ENCODE results near the gene LGI2. TPM values are rescaled to one million over a fixed set of nuclear protein-coding genes. Genes with fewer than 3 reads are reported as not detected.
A peak's percentile ranks its signal among the peaks of the same experiment; 100 is the strongest.

The LGI2 gene
- total RNA-seq, 2 experiments from 2014 or later = not detected

- ATAC-seq (no peak), DNase-seq (no peak)
- Mint-ChIP-seq H3K4me1 (no peaks in the 10 kb centered on the region), H3K36me3 (ENCODE audit: low read depth) (no peaks in the 10 kb centered on the region), H3K27ac (no peak overlapping the region), H3K4me3 (no peak overlapping the region), H3K27me3 (peaks cover 14% of the 10 kb centered on the region), H3K9me3 (ENCODE audit: low read depth) (no peaks in the 10 kb centered on the region)
- POLR2A ChIA-PET = no interaction called here
- CTCF ChIA-PET = no interaction called here
- intact Hi-C loops (cut with DNase I, micrococcal nuclease) = no loop called here
Measured at GRCh38 chr4:24973404-24973746, 57.4 kb downstream of the LGI2 start.

DNA sequence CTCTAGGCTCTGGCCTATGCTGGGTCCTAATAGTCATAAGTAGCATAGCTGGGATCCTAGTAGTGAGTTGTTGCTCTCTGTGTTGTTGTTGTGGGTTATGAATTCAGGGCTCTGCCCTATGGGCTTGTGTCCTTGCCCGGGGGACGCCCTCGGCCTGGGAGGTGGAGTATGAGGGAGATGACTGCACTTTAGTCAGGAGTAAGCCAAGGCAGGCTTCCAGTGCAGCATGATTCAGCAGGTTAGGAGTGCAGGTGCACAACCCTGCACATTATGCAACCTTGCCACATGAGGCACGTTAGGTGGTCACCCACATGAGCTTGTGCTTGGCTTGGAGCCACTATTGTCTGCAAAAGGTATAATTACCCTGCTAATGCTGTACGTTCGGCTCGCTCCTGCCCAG, 59.6 kb downstream of the LGI2 start:
- intact Hi-C loops (cut with DNase I, micrococcal nuclease) = no loop called here
- POLR2A ChIA-PET = no interaction called here

DNA sequence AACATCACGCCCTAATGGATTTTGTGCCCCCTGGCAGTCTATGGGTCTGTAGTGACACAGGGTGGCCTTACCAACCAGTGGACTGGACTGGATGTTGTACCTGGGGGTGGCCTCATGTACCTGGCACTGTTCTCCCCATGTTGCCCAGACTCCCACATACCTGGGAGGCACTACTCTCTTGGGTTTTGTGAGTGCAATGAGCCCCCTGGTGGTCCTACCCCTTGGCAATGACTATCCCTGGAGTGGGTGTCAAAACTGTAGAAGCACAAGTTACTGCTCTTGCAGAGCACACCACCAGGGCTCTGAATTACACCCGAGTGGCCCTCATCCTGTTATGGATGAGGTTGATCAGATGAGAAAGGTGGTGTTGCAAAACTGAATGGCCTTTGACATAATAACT, 60.1 kb downstream of the LGI2 start:
- CTCF ChIA-PET = no interaction called here
- Mint-ChIP-seq H3K27me3 (peaks cover 8% of the 10 kb centered on the region), H3K9me3 (ENCODE audit: low read depth) (peaks cover 4% of the 10 kb centered on the region), H3K27ac (no peak overlapping the region), H3K4me3 (no peak overlapping the region), H3K36me3 (ENCODE audit: low read depth) (no peaks in the 10 kb centered on the region), H3K4me1 (no peaks in the 10 kb centered on the region)
- DNase-seq = no peak
- intact Hi-C loops (cut with DNase I, micrococcal nuclease) = no loop called here
- ATAC-seq = no peak
- POLR2A ChIA-PET = no interaction called here

More for the DNA sequence above, 59.6 kb downstream of the LGI2 start:
- CTCF ChIA-PET = no interaction called here
- H3K9me3 Mint-ChIP-seq (ENCODE audit: low read depth) = no peaks in the 10 kb centered on the region
- no peaks in the 10 kb centered on the region for H3K36me3 Mint-ChIP-seq (ENCODE audit: low read depth)
- H3K27me3 Mint-ChIP-seq = peaks cover 9% of the 10 kb centered on the region
- no peak for DNase-seq
- ATAC-seq = no peak
- no peaks in the 10 kb centered on the region for H3K4me1 Mint-ChIP-seq
- no peak overlapping the region for H3K4me3 Mint-ChIP-seq
- no peak overlapping the region for H3K27ac Mint-ChIP-seq

- no peak overlapping the region for H3K4me3 Mint-ChIP-seq
- DNase-seq = no peak
- intact Hi-C loops (cut with DNase I, micrococcal nuclease) = no loop called here
- H3K4me1 Mint-ChIP-seq = no peaks in the 10 kb centered on the region
- H3K27me3 Mint-ChIP-seq = peaks cover 6% of the 10 kb centered on the region
- ChIA-PET POLR2A (no interaction called here), CTCF (no interaction called here)
- ATAC-seq = no peak
- H3K9me3 Mint-ChIP-seq (ENCODE audit: low read depth) = peaks cover 6% of the 10 kb centered on the region
- H3K27ac Mint-ChIP-seq = no peak overlapping the region
- no peaks in the 10 kb centered on the region for H3K36me3 Mint-ChIP-seq (ENCODE audit: low read depth)
Measured at GRCh38 chr4:24970191-24970590, 60.6 kb downstream of the LGI2 start.

- intact Hi-C loops (cut with DNase I, micrococcal nuclease) = no loop called here
- POLR2A ChIA-PET = no interaction called here
- CTCF ChIA-PET = interaction anchor here (1.0 kb wide), 1 partner anchor 11 kb away, joined by 3 read pairs; no protein-coding TSS in a partner anchor
- H3K27ac Mint-ChIP-seq = no peak overlapping the region
- H3K4me1 Mint-ChIP-seq = no peaks in the 10 kb centered on the region
- H3K4me3 Mint-ChIP-seq = no peak overlapping the region
- ATAC-seq (no peak), DNase-seq (no peak)
- H3K27me3 Mint-ChIP-seq = peaks cover 4% of the 10 kb centered on the region
- H3K9me3 Mint-ChIP-seq (ENCODE audit: low read depth) = peaks cover 8% of the 10 kb centered on the region
- no peaks in the 10 kb centered on the region for H3K36me3 Mint-ChIP-seq (ENCODE audit: low read depth)
Measured at GRCh38 chr4:24969486-24969885, 61.3 kb downstream of the LGI2 start.

GRCh38 chr4:24968992-24969391, 61.8 kb downstream of the LGI2 start:
- CTCF ChIA-PET = interaction anchor here (1.0 kb wide), 1 partner anchor 11 kb away, joined by 3 read pairs; no protein-coding TSS in a partner anchor
- Mint-ChIP-seq H3K36me3 (ENCODE audit: low read depth) (no peaks in the 10 kb centered on the region), H3K4me3 (no peak overlapping the region), H3K27me3 (peaks cover 4% of the 10 kb centered on the region), H3K27ac (no peak overlapping the region), H3K4me1 (no peaks in the 10 kb centered on the region), H3K9me3 (ENCODE audit: low read depth) (peaks cover 10% of the 10 kb centered on the region)
- DNase-seq (no peak), ATAC-seq (no peak)
- intact Hi-C loops (cut with DNase I, micrococcal nuclease) = no loop called here
- POLR2A ChIA-PET = no interaction called here

- DNase-seq = no peak
- H3K9me3 Mint-ChIP-seq (ENCODE audit: low read depth) = peaks cover 14% of the 10 kb centered on the region
- peaks cover 4% of the 10 kb centered on the region for H3K27me3 Mint-ChIP-seq
- CTCF ChIA-PET = interaction anchor here (1.0 kb wide), 1 partner anchor 12 kb away, joined by 3 read pairs; no protein-coding TSS in a partner anchor
- H3K36me3 Mint-ChIP-seq (ENCODE audit: low read depth) = no peaks in the 10 kb centered on the region
- H3K4me1 Mint-ChIP-seq = no peaks in the 10 kb centered on the region
- POLR2A ChIA-PET = no interaction called here
- H3K27ac Mint-ChIP-seq = no peak overlapping the region
- H3K4me3 Mint-ChIP-seq = no peak overlapping the region
- no peak for ATAC-seq
- intact Hi-C loops (cut with DNase I, micrococcal nuclease) = no loop called here
Measured at GRCh38 chr4:24968278-24968677, 62.5 kb downstream of the LGI2 start.

GRCh38 chr4:24967346-24967745, 63.4 kb downstream of the LGI2 start:
- H3K4me3 Mint-ChIP-seq = no peak overlapping the region
- H3K4me1 Mint-ChIP-seq = no peaks in the 10 kb centered on the region
- CTCF ChIA-PET = no interaction called here
- intact Hi-C loops (cut with DNase I, micrococcal nuclease) = no loop called here
- H3K27me3 Mint-ChIP-seq = peaks cover 3% of the 10 kb centered on the region
- H3K9me3 Mint-ChIP-seq (ENCODE audit: low read depth) = peaks cover 14% of the 10 kb centered on the region
- POLR2A ChIA-PET = no interaction called here
- ATAC-seq (no peak), DNase-seq (no peak)
- no peak overlapping the region for H3K27ac Mint-ChIP-seq
- H3K36me3 Mint-ChIP-seq (ENCODE audit: low read depth) = no peaks in the 10 kb centered on the region

DNA sequence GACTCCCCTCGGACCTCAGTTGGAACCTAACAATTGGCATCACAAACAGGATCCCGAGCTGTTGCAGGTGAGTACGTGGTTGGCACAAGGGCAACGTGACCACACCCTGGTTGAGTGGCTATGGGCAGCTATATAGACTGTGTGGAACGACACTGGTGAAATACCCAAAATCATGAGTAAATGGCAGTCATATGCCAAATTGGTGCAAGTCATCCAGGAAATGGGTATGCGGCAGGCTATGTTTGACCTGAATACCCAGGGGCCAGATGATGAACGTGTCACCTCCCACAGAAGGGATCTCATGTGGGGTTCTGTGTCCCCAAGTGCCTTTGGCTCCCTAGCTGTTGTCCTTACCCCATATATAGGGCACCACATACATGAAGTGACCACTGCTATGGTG, 64.7 kb downstream of the LGI2 start:
- ATAC-seq = no peak
- POLR2A ChIA-PET = no interaction called here

DNA sequence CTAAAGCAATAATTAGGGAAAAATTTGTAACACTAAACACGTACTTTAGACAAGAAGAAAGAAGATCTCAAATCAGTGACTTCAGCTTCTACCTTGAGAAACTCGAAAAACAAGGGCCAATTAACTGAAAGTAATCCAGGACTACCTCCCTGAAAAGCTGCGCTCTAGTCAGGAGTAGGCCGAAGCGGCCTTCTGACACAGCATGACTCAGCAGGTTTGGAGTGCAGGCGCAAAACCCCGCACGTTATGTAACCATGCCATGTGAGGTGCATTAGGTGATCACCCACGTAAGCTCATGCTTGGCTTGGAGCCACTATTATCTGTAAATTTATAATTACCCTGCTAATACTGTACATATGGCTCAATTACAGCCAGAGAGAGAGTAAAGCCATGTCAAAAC, 65.1 kb downstream of the LGI2 start:
- H3K36me3 Mint-ChIP-seq (ENCODE audit: low read depth) = no peaks in the 10 kb centered on the region
- DNase-seq = peak; percentile 13
- H3K27me3 Mint-ChIP-seq = no peaks in the 10 kb centered on the region
- H3K4me1 Mint-ChIP-seq = no peaks in the 10 kb centered on the region
- H3K4me3 Mint-ChIP-seq = no peak overlapping the region
- intact Hi-C loops (cut with DNase I, micrococcal nuclease) = no loop called here
- no peak overlapping the region for H3K27ac Mint-ChIP-seq
- H3K9me3 Mint-ChIP-seq (ENCODE audit: low read depth) = peaks cover 14% of the 10 kb centered on the region
- no peak for ATAC-seq
- CTCF ChIA-PET = no interaction called here
- POLR2A ChIA-PET = no interaction called here

More for the DNA sequence above, 64.7 kb downstream of the LGI2 start:
- Mint-ChIP-seq H3K4me1 (no peaks in the 10 kb centered on the region), H3K27ac (no peak overlapping the region), H3K36me3 (ENCODE audit: low read depth) (no peaks in the 10 kb centered on the region), H3K4me3 (no peak overlapping the region), H3K27me3 (no peaks in the 10 kb centered on the region), H3K9me3 (ENCODE audit: low read depth) (peaks cover 14% of the 10 kb centered on the region)
- no peak for DNase-seq
- intact Hi-C loops (cut with DNase I, micrococcal nuclease) = no loop called here
- CTCF ChIA-PET = no interaction called here

DNA sequence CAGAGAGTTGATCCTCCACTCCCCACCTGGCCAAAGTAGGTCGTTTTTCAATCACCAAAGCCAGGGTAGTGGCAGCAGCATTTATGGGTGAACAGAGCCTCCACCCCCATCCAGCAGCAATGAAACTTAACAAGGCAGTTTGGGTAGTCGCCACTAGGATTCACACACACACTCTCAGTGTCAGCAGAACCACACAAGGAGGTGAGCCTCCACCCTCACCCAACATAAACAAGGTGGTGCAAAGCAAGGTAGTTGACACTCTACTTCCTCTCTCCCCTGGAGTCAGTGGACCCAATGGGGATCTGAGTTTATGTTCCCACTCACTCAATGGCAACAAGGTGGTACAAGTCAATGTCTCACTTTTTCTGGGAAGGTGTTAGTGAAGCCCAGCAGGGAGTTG, 67.5 kb downstream of the LGI2 start:
- H3K4me1 Mint-ChIP-seq = no peaks in the 10 kb centered on the region
- H3K4me3 Mint-ChIP-seq = no peak overlapping the region
- DNase-seq (no peak), ATAC-seq (no peak)
- intact Hi-C loops (cut with DNase I, micrococcal nuclease) = no loop called here
- peaks cover 14% of the 10 kb centered on the region for H3K9me3 Mint-ChIP-seq (ENCODE audit: low read depth)
- ChIA-PET POLR2A (no interaction called here), CTCF (no interaction called here)
- peaks cover 3% of the 10 kb centered on the region for H3K27me3 Mint-ChIP-seq
- no peak overlapping the region for H3K27ac Mint-ChIP-seq
- no peaks in the 10 kb centered on the region for H3K36me3 Mint-ChIP-seq (ENCODE audit: low read depth)

GRCh38 chr4:24957886-24958285, 72.9 kb downstream of the LGI2 start:
- Mint-ChIP-seq H3K4me3 (no peak overlapping the region), H3K27me3 (peaks cover 4% of the 10 kb centered on the region), H3K36me3 (ENCODE audit: low read depth) (no peaks in the 10 kb centered on the region), H3K27ac (no peak overlapping the region), H3K9me3 (ENCODE audit: low read depth) (peaks cover 5% of the 10 kb centered on the region), H3K4me1 (no peaks in the 10 kb centered on the region)
- no peak for ATAC-seq
- ChIA-PET POLR2A (no interaction called here), CTCF (interaction anchor here (1.7 kb wide), 1 partner anchor 23 kb away, joined by 5 read pairs; no protein-coding TSS in a partner anchor)
- intact Hi-C loops (cut with DNase I, micrococcal nuclease) = no loop called here
- no peak for DNase-seq

GRCh38 chr4:24956763-24957162, 74.0 kb downstream of the LGI2 start:
- no peak for ATAC-seq
- no peaks in the 10 kb centered on the region for H3K36me3 Mint-ChIP-seq (ENCODE audit: low read depth)
- no peak overlapping the region for H3K4me3 Mint-ChIP-seq
- no peaks in the 10 kb centered on the region for H3K4me1 Mint-ChIP-seq
- intact Hi-C loops (cut with DNase I, micrococcal nuclease) = no loop called here
- peaks cover 5% of the 10 kb centered on the region for H3K9me3 Mint-ChIP-seq (ENCODE audit: low read depth)
- H3K27ac Mint-ChIP-seq = no peak overlapping the region
- no peak for DNase-seq
- CTCF ChIA-PET = interaction anchor here (1.0 kb wide), 1 partner anchor 21 kb away, joined by 3 read pairs; no protein-coding TSS in a partner anchor
- peaks cover 6% of the 10 kb centered on the region for H3K27me3 Mint-ChIP-seq
- POLR2A ChIA-PET = no interaction called here
